ENCODE measurements around the gene ACSL6.
"Not testable (repeated sequence)": the region's sequence is repeated elsewhere in the genome, so short reads cannot be mapped to it uniquely, and the experiment has no call there.

The ACSL6 gene

GRCh38 chr5:131959136-131959535 is 52.3 kb downstream of the ACSL6 start:
- H3K4me3 ChIP-seq (ENCODE audit: low read depth, low read length): no peak overlapping the region
- DNase-seq (ENCODE audit: low read depth): no peak

- DNase-seq (ENCODE audit: low read depth): no peak
- no peak overlapping the region for H3K4me3 ChIP-seq (ENCODE audit: low read depth, low read length)
These were observed 53.6 kb downstream of the ACSL6 start for GRCh38 chr5:131957721-131958441.

GRCh38 chr5:131953969-131954368 is 57.5 kb downstream of the ACSL6 start:
- no peak overlapping the region for H3K4me3 ChIP-seq (ENCODE audit: low read depth, low read length)
- no peak for DNase-seq (ENCODE audit: low read depth)

GRCh38 chr5:131952301-131952857 is 59.1 kb downstream of the ACSL6 start:
- DNase-seq (ENCODE audit: low read depth): no peak
- H3K4me3 ChIP-seq (ENCODE audit: low read depth, low read length): no peak overlapping the region

- no peak overlapping the region for H3K4me3 ChIP-seq (ENCODE audit: low read depth, low read length)
These were observed 60.8 kb downstream of the ACSL6 start for GRCh38 chr5:131950706-131951105.

GRCh38 chr5:131947445-131947844 is 64.0 kb downstream of the ACSL6 start:
- no peak for DNase-seq (ENCODE audit: low read depth)
- no peak overlapping the region for H3K4me3 ChIP-seq (ENCODE audit: low read depth, low read length)

More at GRCh38 chr5:131950706-131951105, 60.8 kb downstream of the ACSL6 start:
- no peak for DNase-seq (ENCODE audit: low read depth)

- DNase-seq (ENCODE audit: low read depth): no peak
- H3K4me3 ChIP-seq (ENCODE audit: low read depth, low read length): no peak within 1 kb of the TSS
These were observed 65.8 kb downstream of the ACSL6 start, which contains the start of gene MEIKIN for GRCh38 chr5:131945551-131946168. Gene MEIKIN, minus strand, starts transcription at chr5:131945663. Its CDS starts 158 bp downstream, at chr5:131945505.

- DNase-seq (ENCODE audit: low read depth): no peak
- H3K4me3 ChIP-seq (ENCODE audit: low read depth, low read length): no peak overlapping the region
These were observed 66.5 kb downstream of the ACSL6 start for GRCh38 chr5:131944702-131945550.

- no peak overlapping the region for H3K4me3 ChIP-seq (ENCODE audit: low read depth, low read length)
- no peak for DNase-seq (ENCODE audit: low read depth)
These were observed 67.5 kb downstream of the ACSL6 start for GRCh38 chr5:131943916-131944315.

GRCh38 chr5:131942016-131942415 is 69.4 kb downstream of the ACSL6 start:
- no peak overlapping the region for H3K4me3 ChIP-seq (ENCODE audit: low read depth, low read length)
- DNase-seq (ENCODE audit: low read depth): no peak

GRCh38 chr5:131939690-131940345 is 71.6 kb downstream of the ACSL6 start:
- no peak for DNase-seq (ENCODE audit: low read depth)
- no peak overlapping the region for H3K4me3 ChIP-seq (ENCODE audit: low read depth, low read length)

GRCh38 chr5:131932235-131932634 is 79.2 kb downstream of the ACSL6 start:
- DNase-seq (ENCODE audit: low read depth): no peak

GRCh38 chr5:131928957-131929356 is 82.5 kb downstream of the ACSL6 start:
- DNase-seq (ENCODE audit: low read depth): no peak
- H3K4me3 ChIP-seq (ENCODE audit: low read depth, low read length): no peak overlapping the region

More at GRCh38 chr5:131932235-131932634, 79.2 kb downstream of the ACSL6 start:
- no peak overlapping the region for H3K4me3 ChIP-seq (ENCODE audit: low read depth, low read length)

GRCh38 chr5:131926168-131926567 is 85.3 kb downstream of the ACSL6 start:
- no peak for DNase-seq (ENCODE audit: low read depth)

GRCh38 chr5:131916481-131916880 is 95.0 kb downstream of the ACSL6 start:
- no peak overlapping the region for H3K4me3 ChIP-seq (ENCODE audit: low read depth, low read length)
- DNase-seq (ENCODE audit: low read depth): no peak

More at GRCh38 chr5:131926168-131926567, 85.3 kb downstream of the ACSL6 start:
- no peak overlapping the region for H3K4me3 ChIP-seq (ENCODE audit: low read depth, low read length)

- DNase-seq (ENCODE audit: low read depth): no peak
- no peak overlapping the region for H3K4me3 ChIP-seq (ENCODE audit: low read depth, low read length)
These were observed 97.0 kb downstream of the ACSL6 start for GRCh38 chr5:131914472-131914871.

GRCh38 chr5:131913603-131914002 is 97.9 kb downstream of the ACSL6 start:
- no peak for DNase-seq (ENCODE audit: low read depth)

GRCh38 chr5:131906668-131907067 is 104.8 kb downstream of the ACSL6 start:
- no peak for DNase-seq (ENCODE audit: low read depth)
- no peak overlapping the region for H3K4me3 ChIP-seq (ENCODE audit: low read depth, low read length)

More at GRCh38 chr5:131913603-131914002, 97.9 kb downstream of the ACSL6 start:
- no peak overlapping the region for H3K4me3 ChIP-seq (ENCODE audit: low read depth, low read length)

- not testable (repeated sequence) for DNase-seq (ENCODE audit: low read depth)
These were observed 109.2 kb downstream of the ACSL6 start for GRCh38 chr5:131902266-131902665.

More at GRCh38 chr5:131902266-131902665, 109.2 kb downstream of the ACSL6 start:
- not testable (repeated sequence) for H3K4me3 ChIP-seq (ENCODE audit: low read depth, low read length)

Measured in skeletal muscle cell (primary cell).